Stimulated activated CD8-positive, alpha-beta memory T cell treated with anti-CD3 and anti-CD28 coated beads, Interleukin-4, amount 100 ng/mL, for 24 hours (primary cell): ENCODE data around the gene MARK4.
"Not testable (repeated sequence)": the region's sequence is repeated elsewhere in the genome, so short reads cannot be mapped to it uniquely, and the experiment has no call there.

Source experiments
- DNase-seq: peaks from one replicate; pipeline ENCODE4 v3.0.0-alpha.2; 2020; ENCODE audit warnings: low read depth

The MARK4 gene

DNA sequence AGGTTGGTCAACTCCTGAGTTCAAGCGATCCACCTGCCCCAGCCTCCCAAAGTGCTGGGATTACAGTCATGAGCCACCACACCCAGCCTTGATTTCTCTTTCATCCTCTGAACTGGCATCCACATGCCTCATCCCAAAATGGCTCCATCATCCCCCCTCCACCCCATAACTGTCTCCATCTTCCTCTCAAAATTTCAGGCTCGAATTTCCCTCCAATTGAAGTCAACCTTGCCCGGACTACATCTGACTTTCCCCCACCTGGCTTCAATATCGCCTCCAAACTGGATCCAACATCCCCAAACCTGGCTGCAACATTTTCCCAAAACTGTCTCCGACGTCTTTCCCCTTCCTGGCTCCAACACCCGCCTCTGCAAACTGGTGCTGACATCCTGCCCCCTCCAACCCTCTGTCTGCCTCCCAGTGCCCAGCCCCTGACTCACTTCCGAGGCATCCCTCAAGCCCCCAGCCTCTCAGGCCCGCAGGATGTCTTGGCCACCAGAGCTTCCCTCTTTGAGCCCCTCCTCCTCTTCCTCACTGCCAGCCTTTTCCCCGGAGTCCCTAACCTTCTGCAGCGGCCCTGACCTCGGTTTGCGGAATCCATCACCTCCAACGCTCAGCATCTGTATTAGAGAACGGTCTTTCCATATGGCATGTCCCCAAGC is 6.8 kb upstream of the MARK4 start:
- no peak for DNase-seq

DNA sequence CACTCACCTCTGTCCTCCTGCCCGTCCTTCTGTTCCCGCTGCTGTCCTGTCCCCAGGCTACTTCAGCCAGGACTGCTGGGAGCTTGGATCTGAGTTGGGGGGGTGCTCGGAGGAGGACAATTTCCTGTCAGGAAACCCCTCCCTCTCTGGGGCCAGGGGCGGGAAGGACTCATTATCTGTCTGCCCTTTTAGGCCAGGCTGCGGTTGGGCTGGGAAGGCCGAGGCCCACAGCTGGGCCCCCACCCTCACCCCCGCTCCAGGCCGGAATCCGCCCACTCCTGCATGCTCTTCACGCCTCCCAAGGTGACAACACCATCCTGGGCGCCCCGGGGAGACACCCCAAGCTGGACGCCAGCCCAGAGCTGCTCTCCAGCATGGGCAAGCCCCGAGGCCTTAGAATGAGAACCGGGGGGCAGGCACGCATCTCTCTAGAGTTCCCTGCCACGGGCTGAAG is 5.7 kb upstream of the MARK4 start, which contains the start of gene EXOC3L2:
Gene EXOC3L2, minus strand, starts transcription at position 74 of the 454 bp plus-strand sequence. CDS start 6,362 bp downstream, outside the sequence.
- DNase-seq = no peak

DNA sequence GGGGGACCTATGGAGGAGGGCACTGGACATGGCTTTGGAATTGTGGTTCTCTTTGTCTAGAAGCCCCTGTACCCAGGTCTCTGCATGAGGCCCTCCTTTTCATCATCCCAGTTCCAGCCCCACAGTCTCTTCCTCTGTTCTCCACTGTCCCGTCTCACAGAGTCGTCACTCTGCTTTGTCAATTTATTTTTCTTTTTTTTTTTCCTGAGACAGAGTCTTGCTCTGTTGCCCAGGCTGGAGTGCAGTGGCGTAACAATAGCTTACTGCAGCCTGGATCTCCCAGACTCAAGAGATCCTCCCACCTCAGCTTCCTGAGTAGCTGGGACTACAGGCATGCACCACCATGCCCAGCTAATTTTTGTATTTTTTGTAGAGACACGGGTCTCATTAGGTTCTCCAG is 5.2 kb upstream of the MARK4 start:
- no peak for DNase-seq

GRCh38 chr19:45247136-45247535 is 3.9 kb upstream of the MARK4 start:
- DNase-seq = no peak

GRCh38 chr19:45249261-45250033 is 1.6 kb upstream of the MARK4 start:
- DNase-seq = no peak

- no peak for DNase-seq
These were observed 747 bp upstream of the MARK4 start for GRCh38 chr19:45250216-45250831.

- DNase-seq = no peak
These were observed 632 bp downstream of the MARK4 start for GRCh38 chr19:45251452-45252354.

DNA sequence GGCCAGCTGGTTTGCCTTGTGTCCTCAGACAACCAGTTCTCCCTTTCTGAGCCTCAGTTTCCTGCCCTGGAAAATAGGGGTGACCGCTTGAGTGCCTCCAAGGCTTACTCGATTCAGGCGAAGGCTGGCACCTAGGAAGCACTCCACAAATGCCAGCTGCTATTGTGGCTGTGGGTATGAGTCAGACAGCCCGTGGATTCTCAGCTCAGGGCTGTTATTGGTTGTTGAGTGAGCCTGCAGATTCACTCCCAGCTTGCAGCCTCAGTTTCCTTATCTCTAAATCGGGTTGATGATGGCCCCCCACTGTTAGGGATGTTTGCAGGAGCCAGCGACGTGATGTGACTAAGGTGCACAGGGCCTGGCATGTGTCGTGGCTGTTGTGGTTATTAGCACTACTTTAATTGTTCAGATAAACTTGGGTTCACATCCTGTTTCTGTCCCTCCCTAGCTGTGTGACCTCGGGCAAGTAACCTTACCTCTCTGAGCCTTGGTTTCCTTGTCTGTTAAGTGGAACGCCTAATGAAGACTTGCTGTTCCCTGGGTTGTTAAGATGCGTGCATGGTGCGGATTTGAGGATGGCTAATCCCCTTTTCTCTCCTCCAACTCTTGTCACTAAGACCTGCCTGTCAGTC is 2.4 kb downstream of the MARK4 start:
- DNase-seq = no peak

DNA sequence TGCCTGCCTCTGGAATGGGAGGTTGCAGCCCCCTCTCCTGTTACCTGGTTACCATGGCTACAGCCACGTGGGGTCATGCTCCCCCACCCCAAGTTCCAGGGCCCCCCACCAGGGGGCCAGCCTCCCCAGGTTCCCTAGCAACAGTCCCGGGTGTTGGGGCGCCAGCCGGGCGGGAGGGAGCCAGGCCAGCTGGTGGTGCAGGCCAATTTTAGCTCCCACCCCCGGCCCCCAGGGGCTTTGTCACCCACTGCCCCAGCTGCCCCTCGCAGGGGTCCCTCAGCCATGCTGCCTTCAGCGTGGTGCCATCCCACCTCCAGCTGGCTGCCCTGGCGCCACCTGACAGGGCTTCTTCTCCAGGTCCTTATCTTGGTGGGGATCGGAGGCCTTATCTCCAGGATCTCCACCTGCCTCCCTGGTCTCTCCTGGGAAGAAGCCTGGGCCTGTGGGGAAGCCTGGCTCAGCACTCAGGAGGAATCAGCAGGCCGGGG is 3.0 kb downstream of the MARK4 start:
- no peak for DNase-seq

- DNase-seq = no peak
These were observed 4.6 kb downstream of the MARK4 start for GRCh38 chr19:45255611-45256157.

DNA sequence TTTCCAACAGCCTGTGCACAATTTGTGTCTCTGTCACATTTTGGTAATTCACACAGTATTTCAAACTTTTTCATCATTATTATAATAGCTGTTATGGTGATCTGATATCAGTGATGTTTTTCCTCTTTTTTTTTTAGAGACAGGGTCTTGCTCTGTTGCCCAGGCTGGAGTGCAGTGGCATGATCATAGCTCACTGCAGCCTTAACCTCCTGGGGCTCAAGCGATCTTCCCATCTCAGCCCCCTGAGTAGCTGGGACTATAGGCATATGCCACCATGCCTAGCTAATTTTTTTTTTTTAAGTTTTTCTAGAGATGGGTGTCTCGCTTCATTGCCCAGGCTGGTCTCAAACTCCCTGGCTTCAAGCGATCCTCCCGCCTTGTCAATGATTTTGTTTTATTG is 5.8 kb downstream of the MARK4 start:
- no peak for DNase-seq

GRCh38 chr19:45258862-45259261 is 7.8 kb downstream of the MARK4 start:
- no peak for DNase-seq

DNA sequence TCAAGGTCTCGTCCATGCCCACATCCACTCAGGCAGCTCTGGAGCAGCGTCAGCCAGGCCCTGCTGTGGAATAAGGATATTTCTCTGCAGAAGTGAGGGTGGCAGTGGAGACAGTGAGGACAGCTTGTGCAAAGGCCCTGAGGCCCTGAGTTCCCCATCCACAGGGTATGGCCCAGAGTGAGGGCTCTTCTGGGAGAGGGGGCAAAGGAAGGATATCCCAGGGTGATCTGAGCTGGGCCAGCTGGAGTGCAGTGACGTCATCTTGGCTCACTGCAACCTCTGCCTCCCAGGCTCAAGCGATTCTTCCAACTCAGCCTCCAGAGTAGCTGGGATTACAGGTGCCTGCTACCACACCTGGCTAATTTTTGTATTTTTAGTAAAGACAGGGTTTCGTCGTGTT is 11.5 kb downstream of the MARK4 start:
- DNase-seq = no peak

DNA sequence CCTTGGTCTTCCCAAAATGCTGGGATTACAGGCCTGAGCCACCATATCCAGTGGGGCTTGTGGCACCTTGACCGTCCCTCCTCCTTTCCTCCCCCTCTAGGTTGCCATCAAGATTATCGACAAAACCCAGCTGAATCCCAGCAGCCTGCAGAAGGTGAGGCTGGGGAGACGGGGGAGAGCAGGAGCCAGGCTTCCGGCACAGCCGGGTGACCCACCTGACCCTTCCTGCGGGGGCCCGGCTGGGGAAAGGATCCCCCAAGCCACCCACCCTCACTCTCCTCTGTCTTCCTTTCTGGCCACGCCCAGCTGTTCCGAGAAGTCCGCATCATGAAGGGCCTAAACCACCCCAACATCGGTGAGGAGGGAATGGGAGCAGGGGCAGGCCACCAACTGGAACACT is 11.9 kb downstream of the MARK4 start:
- DNase-seq = no peak

GRCh38 chr19:45264781-45265317 is 13.8 kb downstream of the MARK4 start:
- no peak for DNase-seq

GRCh38 chr19:45265375-45265774 is 14.3 kb downstream of the MARK4 start:
- no peak for DNase-seq

- no peak for DNase-seq
These were observed 16.2 kb downstream of the MARK4 start for GRCh38 chr19:45267296-45267695.

- not testable (repeated sequence) for DNase-seq
These were observed 18.9 kb downstream of the MARK4 start for GRCh38 chr19:45269939-45270338.

- DNase-seq = no peak
These were observed 20.1 kb downstream of the MARK4 start for GRCh38 chr19:45271098-45271734.

DNA sequence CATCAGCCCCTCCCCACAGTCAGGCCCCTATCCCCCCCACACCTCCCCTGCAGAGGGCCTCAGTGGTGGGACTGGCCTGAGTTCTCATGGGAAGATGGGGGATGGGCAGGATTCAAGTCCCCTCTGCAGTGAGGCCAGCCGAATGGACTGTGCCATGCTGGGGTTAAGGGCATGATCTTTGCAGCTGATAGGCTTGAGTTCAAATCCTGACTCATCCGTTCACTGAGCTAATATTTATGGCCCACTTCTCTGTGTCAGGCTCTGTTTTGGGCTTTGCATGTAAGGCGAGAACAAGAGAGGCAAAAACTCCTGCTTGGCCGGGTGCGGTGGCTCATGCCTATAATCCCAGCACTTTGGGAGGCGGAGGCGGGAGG is 20.7 kb downstream of the MARK4 start:
- no peak for DNase-seq
